WTC11 (cell line): ENCODE results near the gene ZMYND15.

Source experiments
- ARID4B ChIP-seq: sonication (generic); formaldehyde crosslinking; IDR thresholded peaks from 2 replicates; pipeline ENCODE4 v1.8.0; 2023; ENCODE audit warnings: missing genetic modification reagents, mild to moderate bottlenecking, borderline replicate concordance
- CBFB ChIP-seq: sonication (generic); formaldehyde crosslinking; IDR thresholded peaks from 2 replicates; pipeline ENCODE4 v1.8.1; 2022; ENCODE audit warnings: mild to moderate bottlenecking, low read depth, missing genetic modification reagents
- CTCF ChIP-seq: fragments of 200-600 bp; IDR thresholded peaks from 2 replicates; pipeline ENCODE4 v1.8.0; 2022; ENCODE audit warnings: antibody characterized with exemption
- FOXK1 ChIP-seq: sonication (generic); formaldehyde crosslinking; IDR thresholded peaks from 2 replicates; pipeline ENCODE4 v1.8.0; 2022; ENCODE audit warnings: mild to moderate bottlenecking, moderate library complexity, missing genetic modification reagents
- FOXP4 ChIP-seq: sonication (generic); formaldehyde crosslinking; IDR thresholded peaks from 2 replicates; pipeline ENCODE4 v1.8.0; 2022; ENCODE audit warnings: mild to moderate bottlenecking, missing genetic modification reagents
- NFE2L1 ChIP-seq: sonication (generic); formaldehyde crosslinking; IDR thresholded peaks from 2 replicates; pipeline ENCODE4 v1.8.1; 2023; ENCODE audit warnings: missing genetic modification reagents
- NFYB ChIP-seq: sonication (generic); formaldehyde crosslinking; conservative IDR thresholded peaks from 2 replicates; pipeline ENCODE4 v1.8.0; 2022; ENCODE audit warnings: low read depth, missing genetic modification reagents
- TEAD4 ChIP-seq: sonication (generic); formaldehyde crosslinking; IDR thresholded peaks from 2 replicates; pipeline ENCODE4 v1.8.0; 2022; ENCODE audit warnings: mild to moderate bottlenecking, missing genetic modification reagents
- TP53 ChIP-seq: sonication (generic); formaldehyde crosslinking; IDR thresholded peaks from 2 replicates; pipeline ENCODE4 v1.8.1; 2023; ENCODE audit warnings: mild to moderate bottlenecking, missing genetic modification reagents
- ZNF512 ChIP-seq: sonication (generic); formaldehyde crosslinking; IDR thresholded peaks from 2 replicates; pipeline ENCODE4 v1.8.1; 2022; ENCODE audit warnings: missing genetic modification reagents, borderline replicate concordance

GRCh38 chr17:4744999-4745969 is 5.7 kb downstream of the ZMYND15 start:
- TF ChIP-seq TEAD4 (CRISPR knock-in tag) = no peak
- no peak for TF ChIP-seq NFYB (CRISPR knock-in tag)
- no peak for TF ChIP-seq CTCF
- no peak for TF ChIP-seq FOXK1 (CRISPR knock-in tag)
- TF ChIP-seq TP53 = no peak
- no peak for TF ChIP-seq ZNF512
- TF ChIP-seq ARID4B (CRISPR knock-in tag) = no peak
- TF ChIP-seq CBFB (CRISPR knock-in tag) = no peak
- no peak for TF ChIP-seq NFE2L1 (CRISPR knock-in tag)
- no peak for TF ChIP-seq FOXP4 (CRISPR knock-in tag)
